ENCODE data around the gene SLC22A23.

- TF ChIP-seq GATA2 (IDR thresholded peaks at IDR 0.05; ENCODE audit: low read depth, low read length): no peak
- TF ChIP-seq GATA3 (IDR thresholded peaks at IDR 0.05; ENCODE audit: low read depth, low read length): no peak
These were observed 125.4 kb downstream of the SLC22A23 start for GRCh38 chr6:3331494-3331893.
